HL-60 (cell line): Measurements from ENCODE around the gene USP5.

Experiments
- CTCF ChIP-seq: IDR thresholded peaks from one replicate; pipeline ENCODE4 v1.5.1; 2011; ENCODE audit warnings: low read length, control low read depth, inconsistent platforms; ENCODE audit not compliant: insufficient read depth
- GABPA ChIP-seq: IDR thresholded peaks from 2 replicates; pipeline ENCODE4 v1.6.1; 2012; ENCODE audit warnings: low read depth
- POLR2AphosphoS5 ChIP-seq: IDR thresholded peaks from 2 replicates; pipeline ENCODE4 v1.6.1; 2012; ENCODE audit warnings: low read depth
- REST ChIP-seq: IDR thresholded peaks from 2 replicates; pipeline ENCODE4 v1.6.1; 2012; ENCODE audit warnings: low read depth; ENCODE audit not compliant: insufficient replicate concordance
- SPI1 ChIP-seq: IDR thresholded peaks from 2 replicates; pipeline ENCODE4 v1.6.1; 2012; ENCODE audit warnings: low read depth, mild to moderate bottlenecking, borderline replicate concordance

- TF ChIP-seq CTCF = no peak
- TF ChIP-seq REST = no peak
- TF ChIP-seq POLR2AphosphoS5 = no peak
- TF ChIP-seq GABPA = no peak
- no peak for TF ChIP-seq SPI1
These were observed 9.0 kb downstream of the USP5 start for GRCh38 chr12:6860942-6861341.
